GM12864 (cell line): ENCODE data around the gene CNTNAP2.

ENCODE experiments used
- DNase-seq: peaks from one replicate; pipeline ENCODE4 v3.0.0-alpha.2; 2011; ENCODE audit warnings: low read depth
- H3K4me3 ChIP-seq: 2 replicates; pipeline ENCODE4 v1.5.1; 2011; ENCODE audit warnings: mild to moderate bottlenecking, low read depth, low read length, control low read depth
- TF ChIP-seq, protein P1 (sequence below): IDR thresholded peaks from 2 replicates; pipeline ENCODE4 v1.5.1; 2011; ENCODE audit warnings: low read depth, mild to moderate bottlenecking, moderate library complexity, low read length, control low read depth, inconsistent platforms; ENCODE audit errors: missing control alignments

The CNTNAP2 gene

DNA sequence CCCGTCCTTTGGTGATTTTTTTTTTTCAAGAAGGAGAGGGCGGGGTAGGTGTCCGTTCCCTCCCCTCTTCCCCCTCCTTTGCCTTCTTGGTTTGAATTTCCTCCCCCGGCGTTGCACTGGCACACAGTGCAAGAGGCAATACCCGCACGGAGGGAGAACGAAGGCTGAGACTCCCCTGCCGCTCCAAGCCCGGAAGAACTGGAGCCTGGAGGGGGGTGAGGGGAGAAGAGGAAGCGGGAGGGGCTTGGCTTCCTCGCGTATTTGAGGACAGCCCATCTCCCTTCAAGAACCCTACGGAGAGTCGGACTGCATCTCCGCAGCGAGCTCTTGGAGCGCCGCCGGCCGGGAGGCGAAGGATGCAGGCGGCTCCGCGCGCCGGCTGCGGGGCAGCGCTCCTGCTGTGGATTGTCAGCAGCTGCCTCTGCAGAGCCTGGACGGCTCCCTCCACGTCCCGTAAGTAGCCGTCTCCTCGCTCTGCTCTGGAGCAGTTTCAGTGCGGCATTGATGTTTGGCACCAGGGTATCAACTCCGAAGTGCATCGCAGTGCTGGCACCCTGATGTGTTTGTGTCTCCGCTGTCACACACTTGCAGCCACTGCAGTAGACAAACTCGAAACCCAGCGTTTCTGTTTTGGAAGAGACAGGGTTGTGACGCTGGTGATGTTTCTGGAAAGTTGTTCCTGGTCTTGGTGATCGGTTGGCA lies at the start of gene CNTNAP2:
Gene CNTNAP2, plus strand, starts transcription at position 281 of the 702 bp plus-strand sequence. Its CDS starts 76 bp downstream, at position 357.
- no peak within 1 kb of the TSS for H3K4me3 ChIP-seq
- DNase-seq: no peak
- TF ChIP-seq, protein P1, sequence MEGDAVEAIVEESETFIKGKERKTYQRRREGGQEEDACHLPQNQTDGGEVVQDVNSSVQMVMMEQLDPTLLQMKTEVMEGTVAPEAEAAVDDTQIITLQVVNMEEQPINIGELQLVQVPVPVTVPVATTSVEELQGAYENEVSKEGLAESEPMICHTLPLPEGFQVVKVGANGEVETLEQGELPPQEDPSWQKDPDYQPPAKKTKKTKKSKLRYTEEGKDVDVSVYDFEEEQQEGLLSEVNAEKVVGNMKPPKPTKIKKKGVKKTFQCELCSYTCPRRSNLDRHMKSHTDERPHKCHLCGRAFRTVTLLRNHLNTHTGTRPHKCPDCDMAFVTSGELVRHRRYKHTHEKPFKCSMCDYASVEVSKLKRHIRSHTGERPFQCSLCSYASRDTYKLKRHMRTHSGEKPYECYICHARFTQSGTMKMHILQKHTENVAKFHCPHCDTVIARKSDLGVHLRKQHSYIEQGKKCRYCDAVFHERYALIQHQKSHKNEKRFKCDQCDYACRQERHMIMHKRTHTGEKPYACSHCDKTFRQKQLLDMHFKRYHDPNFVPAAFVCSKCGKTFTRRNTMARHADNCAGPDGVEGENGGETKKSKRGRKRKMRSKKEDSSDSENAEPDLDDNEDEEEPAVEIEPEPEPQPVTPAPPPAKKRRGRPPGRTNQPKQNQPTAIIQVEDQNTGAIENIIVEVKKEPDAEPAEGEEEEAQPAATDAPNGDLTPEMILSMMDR: no peak

DNA sequence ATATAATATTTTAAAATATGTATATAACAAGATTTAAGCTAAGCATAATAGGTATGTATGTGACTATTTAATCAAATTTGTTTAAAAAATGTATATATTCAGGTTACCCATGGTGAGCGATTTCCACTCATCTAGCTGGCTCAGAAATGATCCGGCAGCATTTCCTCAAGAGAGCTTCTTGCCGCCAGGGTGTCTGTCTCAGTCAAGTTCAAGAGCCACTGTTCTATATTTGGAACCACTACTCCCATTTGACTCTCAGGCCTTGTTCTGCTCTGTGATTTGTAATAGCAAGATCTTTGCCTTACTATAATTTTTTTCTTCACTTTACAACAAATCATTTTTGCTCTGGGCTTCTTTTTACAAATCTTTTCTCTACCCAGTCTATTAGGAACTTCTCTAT lies 48.7 kb upstream of the CNTNAP2 start:
- TF ChIP-seq, protein P1: no peak
- H3K4me3 ChIP-seq: no peak overlapping the region
- DNase-seq: no peak

DNA sequence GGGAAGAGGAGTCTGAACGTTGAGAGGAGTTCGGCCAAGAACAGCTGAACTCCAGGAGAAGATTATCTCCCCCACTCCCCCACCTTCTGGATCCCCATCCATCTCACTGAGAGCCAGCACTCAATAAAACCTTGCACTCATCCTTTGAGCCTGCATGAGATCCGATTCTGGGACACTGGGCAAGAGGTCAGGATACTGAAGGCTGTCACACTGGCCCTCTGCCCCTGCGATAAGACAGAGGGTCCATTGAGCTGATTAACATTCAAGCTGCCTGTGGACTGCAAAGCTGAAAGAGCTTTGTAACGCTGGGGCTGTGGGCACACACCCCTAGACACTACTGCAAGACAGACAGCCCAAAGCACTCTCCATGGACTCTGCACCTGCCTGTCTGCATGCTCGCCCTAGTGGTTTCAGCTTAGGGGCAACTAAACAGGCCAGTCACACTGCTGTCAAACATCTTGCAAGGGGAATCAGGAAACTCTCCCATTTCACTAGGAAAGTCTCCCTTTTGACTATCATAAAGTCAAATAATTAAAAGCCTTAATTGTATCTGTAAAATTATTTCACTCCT lies 42.3 kb upstream of the CNTNAP2 start:
- H3K4me3 ChIP-seq: no peak overlapping the region
- TF ChIP-seq, protein P1: no peak
- no peak for DNase-seq

DNA sequence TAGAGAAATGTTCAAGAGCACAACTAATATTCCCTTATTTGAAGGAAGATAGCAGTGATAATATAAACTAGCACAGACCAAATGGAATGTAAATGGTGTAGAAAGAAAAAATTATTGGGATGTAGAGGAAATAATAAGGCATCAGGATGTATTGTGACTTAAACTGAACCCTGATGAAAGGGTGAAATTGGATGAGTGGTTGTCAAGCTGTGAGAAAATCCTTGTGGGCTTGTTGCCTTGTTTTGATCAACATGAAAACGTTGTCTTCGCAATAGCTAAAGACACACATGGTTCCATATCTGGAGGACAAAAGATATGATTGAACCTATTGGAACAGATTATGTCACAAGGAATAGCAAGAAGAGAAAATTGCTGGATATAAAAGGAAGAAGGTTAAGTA lies 40.3 kb upstream of the CNTNAP2 start:
- no peak for DNase-seq
- TF ChIP-seq, protein P1: no peak
- no peak overlapping the region for H3K4me3 ChIP-seq

DNA sequence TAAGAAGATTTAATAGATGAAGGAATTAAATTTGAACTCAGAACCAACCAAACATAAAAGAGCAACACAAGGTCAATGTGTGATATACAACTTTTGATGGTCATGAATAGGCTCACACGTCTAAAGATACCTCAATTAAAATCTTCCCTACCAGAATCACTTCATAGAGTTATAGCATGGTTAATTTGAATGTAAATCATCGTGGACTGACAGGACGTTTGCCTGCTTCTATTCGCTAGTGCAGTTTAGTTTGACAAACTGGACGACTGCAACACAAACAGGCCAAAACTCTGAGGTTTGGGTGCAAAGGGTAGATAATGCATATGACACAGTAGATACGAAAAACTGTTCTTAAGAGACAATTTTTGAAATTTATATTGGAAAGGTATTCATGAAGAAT lies 32.5 kb upstream of the CNTNAP2 start:
- no peak overlapping the region for H3K4me3 ChIP-seq
- TF ChIP-seq, protein P1: no peak
- DNase-seq: no peak

GRCh38 chr7:146090023-146090645 lies 26.5 kb upstream of the CNTNAP2 start:
- H3K4me3 ChIP-seq: no peak overlapping the region
- TF ChIP-seq, protein P1: peak; percentile 57
- no peak for DNase-seq

DNA sequence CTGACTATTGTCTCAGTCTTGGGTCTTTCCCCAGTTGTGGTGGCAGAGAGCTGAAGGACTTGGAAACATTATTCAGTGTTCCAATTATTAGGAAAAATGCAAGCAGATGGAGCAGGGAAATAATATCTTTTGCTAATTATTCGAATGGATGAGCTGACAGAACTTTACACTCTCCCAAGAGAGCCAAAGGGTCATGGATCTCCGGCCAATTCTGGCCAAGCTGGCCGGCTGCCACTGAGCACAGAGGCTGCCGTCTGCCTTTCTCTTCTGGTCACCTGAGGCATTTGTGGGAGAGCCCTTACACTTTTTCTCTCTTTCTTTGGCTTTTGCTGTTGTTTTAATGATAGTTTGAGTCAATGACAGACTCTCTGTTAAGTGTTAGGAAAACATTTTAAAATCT lies 22.2 kb upstream of the CNTNAP2 start:
- TF ChIP-seq, protein P1: no peak
- DNase-seq: no peak
- no peak overlapping the region for H3K4me3 ChIP-seq
